ENCODE measurements around the gene RAB8B. TPM values are rescaled to one million over a fixed set of nuclear protein-coding genes. Genes with fewer than 3 reads are reported as not detected.

Gene RAB8B
- total and polyA plus RNA-seq, 9 of the 15 experiments (the other 6 are each of a cell fraction or from before 2014, with no cell fraction given) = 7.8 to 32.1 (median 24.2) TPM

DNA sequence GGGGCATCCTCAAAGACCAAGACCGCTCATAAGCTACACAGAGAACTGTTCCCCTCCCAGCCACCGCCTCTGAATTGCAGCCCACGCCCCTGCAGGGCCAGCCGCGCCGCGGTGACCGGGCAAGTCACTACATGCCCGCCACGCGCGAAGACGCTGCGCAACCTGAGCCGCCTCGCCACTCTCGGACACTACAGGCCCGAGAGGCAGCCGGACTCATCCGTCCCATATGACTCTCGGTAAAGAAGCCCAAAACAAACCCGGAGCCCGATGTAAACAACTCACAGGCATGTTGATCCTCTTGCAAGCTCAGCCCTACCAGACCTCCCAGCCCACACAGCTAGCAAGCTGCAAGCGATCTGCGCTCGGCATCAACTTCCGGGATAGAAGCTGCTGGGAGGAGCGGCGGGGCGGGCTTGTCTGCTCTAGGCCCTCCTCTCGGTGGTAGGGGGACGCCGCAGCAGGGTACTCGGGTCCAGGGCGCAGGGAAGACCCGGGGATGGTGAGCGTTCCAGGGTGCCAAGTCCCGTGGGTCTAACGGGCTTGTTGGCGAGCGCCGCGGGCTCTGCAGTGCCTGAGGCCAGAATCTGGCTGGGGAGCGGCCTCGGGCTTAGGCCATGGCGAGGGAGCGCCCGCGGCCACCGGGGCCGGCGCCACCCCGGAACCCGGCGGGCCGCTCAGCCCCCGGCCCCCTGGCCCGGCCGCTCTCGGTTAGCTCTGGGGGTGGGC is 32.1 kb upstream of the RAB8B start, which contains the start of gene RPS27L (continued):
- TF ChIP-seq, protein P1, sequence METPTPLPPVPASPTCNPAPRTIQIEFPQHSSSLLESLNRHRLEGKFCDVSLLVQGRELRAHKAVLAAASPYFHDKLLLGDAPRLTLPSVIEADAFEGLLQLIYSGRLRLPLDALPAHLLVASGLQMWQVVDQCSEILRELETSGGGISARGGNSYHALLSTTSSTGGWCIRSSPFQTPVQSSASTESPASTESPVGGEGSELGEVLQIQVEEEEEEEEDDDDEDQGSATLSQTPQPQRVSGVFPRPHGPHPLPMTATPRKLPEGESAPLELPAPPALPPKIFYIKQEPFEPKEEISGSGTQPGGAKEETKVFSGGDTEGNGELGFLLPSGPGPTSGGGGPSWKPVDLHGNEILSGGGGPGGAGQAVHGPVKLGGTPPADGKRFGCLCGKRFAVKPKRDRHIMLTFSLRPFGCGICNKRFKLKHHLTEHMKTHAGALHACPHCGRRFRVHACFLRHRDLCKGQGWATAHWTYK (CRISPR knock-in tag; IDR thresholded peaks at IDR 0.05) = peak; percentile 39; the same call in 1 of the 2 replicates
- TF ChIP-seq, protein P2, sequence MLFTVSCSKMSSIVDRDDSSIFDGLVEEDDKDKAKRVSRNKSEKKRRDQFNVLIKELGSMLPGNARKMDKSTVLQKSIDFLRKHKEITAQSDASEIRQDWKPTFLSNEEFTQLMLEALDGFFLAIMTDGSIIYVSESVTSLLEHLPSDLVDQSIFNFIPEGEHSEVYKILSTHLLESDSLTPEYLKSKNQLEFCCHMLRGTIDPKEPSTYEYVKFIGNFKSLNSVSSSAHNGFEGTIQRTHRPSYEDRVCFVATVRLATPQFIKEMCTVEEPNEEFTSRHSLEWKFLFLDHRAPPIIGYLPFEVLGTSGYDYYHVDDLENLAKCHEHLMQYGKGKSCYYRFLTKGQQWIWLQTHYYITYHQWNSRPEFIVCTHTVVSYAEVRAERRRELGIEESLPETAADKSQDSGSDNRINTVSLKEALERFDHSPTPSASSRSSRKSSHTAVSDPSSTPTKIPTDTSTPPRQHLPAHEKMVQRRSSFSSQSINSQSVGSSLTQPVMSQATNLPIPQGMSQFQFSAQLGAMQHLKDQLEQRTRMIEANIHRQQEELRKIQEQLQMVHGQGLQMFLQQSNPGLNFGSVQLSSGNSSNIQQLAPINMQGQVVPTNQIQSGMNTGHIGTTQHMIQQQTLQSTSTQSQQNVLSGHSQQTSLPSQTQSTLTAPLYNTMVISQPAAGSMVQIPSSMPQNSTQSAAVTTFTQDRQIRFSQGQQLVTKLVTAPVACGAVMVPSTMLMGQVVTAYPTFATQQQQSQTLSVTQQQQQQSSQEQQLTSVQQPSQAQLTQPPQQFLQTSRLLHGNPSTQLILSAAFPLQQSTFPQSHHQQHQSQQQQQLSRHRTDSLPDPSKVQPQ (CRISPR knock-in tag; IDR thresholded peaks at IDR 0.05; ENCODE audit: borderline replicate concordance) = no peak
- TF ChIP-seq ELF1 (tag; IDR thresholded peaks at IDR 0.05) (peak; percentile 96), SAFB (IDR thresholded peaks at IDR 0.05; ENCODE audit: borderline replicate concordance, low read depth, low read length) (peak; percentile 88; the same call in 1 of the 2 replicates), SP1 (CRISPR knock-in tag; IDR thresholded peaks at IDR 0.05) (peak; percentile 74; the same call in 1 of the 2 replicates), CREM (IDR thresholded peaks at IDR 0.05; ENCODE audit: low read depth) (peak; percentile 67), RFX5 (IDR thresholded peaks at IDR 0.05; ENCODE audit: low read depth, low read length) (no peak), TAL1 (IDR thresholded peaks at IDR 0.05) (peak; percentile 8; the same call in 1 of the 2 replicates), SRF (CRISPR knock-in tag; IDR thresholded peaks at IDR 0.05) (no peak), FOXK1 (CRISPR knock-in tag; IDR thresholded peaks at IDR 0.05; ENCODE audit: borderline replicate concordance) (peak; percentile 98; the same call in 1 of the 2 replicates), KHSRP (IDR thresholded peaks at IDR 0.05) (no peak), NFIX (CRISPR knock-in tag; IDR thresholded peaks at IDR 0.05; ENCODE audit: low read depth) (no peak), ATF1 (CRISPR knock-in tag; IDR thresholded peaks at IDR 0.05) (no peak), ATF1 (tag; IDR thresholded peaks at IDR 0.05) (peak; percentile 70; the same call in 1 of the 2 replicates), ZNF263 (CRISPR knock-in tag; IDR thresholded peaks at IDR 0.05; ENCODE audit: borderline replicate concordance) (peak; percentile 58; the same call in 1 of the 2 replicates), CBFB (CRISPR knock-in tag; IDR thresholded peaks at IDR 0.05) (0 out of 2 replicates have a peak, but pooled peaks have one; percentile 41), HDAC1 (IDR thresholded peaks at IDR 0.05) (peak; percentile 69 to 95; a peak in 3 of 4 replicates)
- TF ChIP-seq, protein P3, sequence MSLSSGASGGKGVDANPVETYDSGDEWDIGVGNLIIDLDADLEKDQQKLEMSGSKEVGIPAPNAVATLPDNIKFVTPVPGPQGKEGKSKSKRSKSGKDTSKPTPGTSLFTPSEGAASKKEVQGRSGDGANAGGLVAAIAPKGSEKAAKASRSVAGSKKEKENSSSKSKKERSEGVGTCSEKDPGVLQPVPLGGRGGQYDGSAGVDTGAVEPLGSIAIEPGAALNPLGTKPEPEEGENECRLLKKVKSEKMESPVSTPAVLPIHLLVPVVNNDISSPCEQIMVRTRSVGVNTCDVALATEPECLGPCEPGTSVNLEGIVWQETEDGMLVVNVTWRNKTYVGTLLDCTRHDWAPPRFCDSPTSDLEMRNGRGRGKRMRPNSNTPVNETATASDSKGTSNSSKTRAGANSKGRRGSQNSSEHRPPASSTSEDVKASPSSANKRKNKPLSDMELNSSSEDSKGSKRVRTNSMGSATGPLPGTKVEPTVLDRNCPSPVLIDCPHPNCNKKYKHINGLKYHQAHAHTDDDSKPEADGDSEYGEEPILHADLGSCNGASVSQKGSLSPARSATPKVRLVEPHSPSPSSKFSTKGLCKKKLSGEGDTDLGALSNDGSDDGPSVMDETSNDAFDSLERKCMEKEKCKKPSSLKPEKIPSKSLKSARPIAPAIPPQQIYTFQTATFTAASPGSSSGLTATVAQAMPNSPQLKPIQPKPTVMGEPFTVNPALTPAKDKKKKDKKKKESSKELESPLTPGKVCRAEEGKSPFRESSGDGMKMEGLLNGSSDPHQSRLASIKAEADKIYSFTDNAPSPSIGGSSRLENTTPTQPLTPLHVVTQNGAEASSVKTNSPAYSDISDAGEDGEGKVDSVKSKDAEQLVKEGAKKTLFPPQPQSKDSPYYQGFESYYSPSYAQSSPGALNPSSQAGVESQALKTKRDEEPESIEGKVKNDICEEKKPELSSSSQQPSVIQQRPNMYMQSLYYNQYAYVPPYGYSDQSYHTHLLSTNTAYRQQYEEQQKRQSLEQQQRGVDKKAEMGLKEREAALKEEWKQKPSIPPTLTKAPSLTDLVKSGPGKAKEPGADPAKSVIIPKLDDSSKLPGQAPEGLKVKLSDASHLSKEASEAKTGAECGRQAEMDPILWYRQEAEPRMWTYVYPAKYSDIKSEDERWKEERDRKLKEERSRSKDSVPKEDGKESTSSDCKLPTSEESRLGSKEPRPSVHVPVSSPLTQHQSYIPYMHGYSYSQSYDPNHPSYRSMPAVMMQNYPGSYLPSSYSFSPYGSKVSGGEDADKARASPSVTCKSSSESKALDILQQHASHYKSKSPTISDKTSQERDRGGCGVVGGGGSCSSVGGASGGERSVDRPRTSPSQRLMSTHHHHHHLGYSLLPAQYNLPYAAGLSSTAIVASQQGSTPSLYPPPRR (CRISPR knock-in tag; IDR thresholded peaks at IDR 0.05; ENCODE audit: borderline replicate concordance) = peak; percentile 88; the same call in 1 of the 2 replicates
- TF ChIP-seq, protein P4, sequence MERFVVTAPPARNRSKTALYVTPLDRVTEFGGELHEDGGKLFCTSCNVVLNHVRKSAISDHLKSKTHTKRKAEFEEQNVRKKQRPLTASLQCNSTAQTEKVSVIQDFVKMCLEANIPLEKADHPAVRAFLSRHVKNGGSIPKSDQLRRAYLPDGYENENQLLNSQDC (CRISPR knock-in tag; IDR thresholded peaks at IDR 0.05) = peak; percentile 60; the same call in 1 of the 2 replicates
